Measurements from ENCODE around the gene NFATC2.

GRCh38 chr20:51420805-51421204 lies 121.7 kb downstream of the NFATC2 start:
- TF ChIP-seq CTCF (IDR thresholded peaks at IDR 0.05 in 4 of 5, conservative IDR thresholded peaks at IDR 0.05 in 1 of 5) (no peak), POLR2A (IDR thresholded peaks at IDR 0.05) (no peak)
